GM10248 (cell line): ENCODE results near the gene TIMM29.

Experiments used
- CTCF ChIA-PET: fragments of 300-600 bp; sonication (Branson Sonifier 250); formaldehyde crosslinking; extraction: SDS; loops from one replicate; lab custom pipeline; 2021; ENCODE audit warnings: antibody characterized with exemption; lab: Yijun Ruan, JAX
- POLR2A ChIA-PET: fragments of 350-650 bp; sonication (Branson Sonifier 250); formaldehyde crosslinking; extraction: SDS; loops from one replicate; lab custom pipeline; 2020; ENCODE audit warnings: antibody characterized with exemption; lab: Yijun Ruan, JAX
- DNase-seq: peaks from one replicate; pipeline ENCODE4 v3.0.0; 2012; ENCODE audit errors: extremely low spot score
- CTCF ChIP-seq: IDR thresholded peaks from 2 replicates; pipeline ENCODE4 v1.5.1; 2012; ENCODE audit warnings: mild to moderate bottlenecking, low read depth; ENCODE audit errors: extremely low read depth, missing control alignments, control extremely low read depth

The TIMM29 gene

GRCh38 chr19:10928563-10929401, at the start of gene TIMM29, which contains the start of gene YIPF2:
Gene TIMM29 (plus strand): TSS chr19:10928811. CDS start chr19:10928823, 12 bp downstream.
Gene YIPF2 (minus strand): TSS chr19:10928639. CDS start chr19:10928410, 229 bp downstream.
- TF ChIP-seq CTCF, result no peak
- ChIA-PET CTCF (interaction anchor here (1.1 to 5.1 kb wide), 3 partner anchors 13 to 58 kb away, joined by 3 to 38 read pairs (median 3); no protein-coding TSS in a partner anchor), POLR2A (no interaction called here)
- peak; percentile 98 for DNase-seq

GRCh38 chr19:10881403-10882107, 47.1 kb upstream of the TIMM29 start:
- no peak for TF ChIP-seq CTCF
- DNase-seq, result no peak
- CTCF ChIA-PET, result interaction anchor here (0.9 to 1.9 kb wide), 4 partner anchors 9 to 55 kb away, joined by 3 to 6 read pairs (median 5); no protein-coding TSS in a partner anchor
- POLR2A ChIA-PET, result interaction anchor here (0.6 kb wide), 1 partner anchor 37 kb away, joined by 4 read pairs; no protein-coding TSS in a partner anchor

GRCh38 chr19:10882108-10882457, 46.5 kb upstream of the TIMM29 start:
- ChIA-PET POLR2A (interaction anchor here (0.6 kb wide), 1 partner anchor 38 kb away, joined by 4 read pairs; no protein-coding TSS in a partner anchor), CTCF (interaction anchor here (0.9 to 1.5 kb wide), 2 partner anchors 10 to 11 kb away, joined by 3 to 6 read pairs; no protein-coding TSS in a partner anchor)

GRCh38 chr19:10884274-10884673, 44.3 kb upstream of the TIMM29 start:
- CTCF ChIA-PET, result interaction anchor here (2.1 kb wide), 1 partner anchor 12 kb away, joined by 13 read pairs; the partner anchor contains the start of gene CARM1
- no peak for TF ChIP-seq CTCF
- POLR2A ChIA-PET, result no interaction called here
- no peak for DNase-seq

More at GRCh38 chr19:10882108-10882457, 46.5 kb upstream of the TIMM29 start:
- no peak for DNase-seq
- no peak for TF ChIP-seq CTCF

- no peak for DNase-seq
- ChIA-PET POLR2A (interaction anchor here (0.6 to 1.1 kb wide), 2 partner anchors 9 to 512 kb away, joined by 3 to 6 read pairs; no protein-coding TSS in a partner anchor), CTCF (interaction anchor here (1.1 to 2.1 kb wide), 2 partner anchors 13 to 21 kb away, joined by 3 to 13 read pairs; partner anchors contain the start of gene CARM1)
- no peak for TF ChIP-seq CTCF
These were observed 43.1 kb upstream of the TIMM29 start for GRCh38 chr19:10885201-10886169.
